Effector memory CD8-positive, alpha-beta T cell (primary cell): Measurements from ENCODE around the gene NUCB2.

Experiments
- ATAC-seq: fragments of 150-1000 bp; cut with Tn5 transposase; replicated peaks from 2 replicates; pipeline ENCODE4 v1.10.0; 2021; ENCODE audit warnings: mild to moderate bottlenecking, moderate library complexity
- DNase-seq, 3 experiments: peaks; one replicate each; pipeline ENCODE4 v3.0.0; 2021
- H3K27ac Mint-ChIP-seq, 2 donors: one replicate each; pipeline ENCODE4 v1.8.0; 2022; ENCODE audit warnings: mild to moderate bottlenecking in 2 of 2, mixed read lengths in 2 of 2, moderate library complexity in 2 of 2
- H3K27me3 Mint-ChIP-seq, 2 donors: one replicate each; pipeline ENCODE4 v1.8.0; 2022; ENCODE audit warnings: mixed read lengths in 2 of 2
- H3K36me3 Mint-ChIP-seq: one replicate; pipeline ENCODE4 v1.8.0; 2022; ENCODE audit warnings: mild to moderate bottlenecking, moderate library complexity, mixed read lengths; ENCODE audit not compliant: insufficient read depth
- H3K4me1 Mint-ChIP-seq, 2 donors: one replicate each; pipeline ENCODE4 v1.8.0; 2022; ENCODE audit warnings: low read depth in 2 of 2, mixed read lengths in 2 of 2
- H3K4me3 Mint-ChIP-seq, 2 donors: one replicate each; pipeline ENCODE4 v1.8.0; 2022; ENCODE audit warnings: mild to moderate bottlenecking in 2 of 2, mixed read lengths in 2 of 2, moderate library complexity in 2 of 2
- H3K9me3 Mint-ChIP-seq, 2 donors: one replicate each; pipeline ENCODE4 v1.8.0; 2022; ENCODE audit warnings: mixed read lengths in 2 of 2

Gene NUCB2

GRCh38 chr11:17328871-17329494, 52.4 kb downstream of the NUCB2 start:
- H3K36me3 Mint-ChIP-seq: peaks cover 30% of the 10 kb centered on the region
- no peak for ATAC-seq

DNA sequence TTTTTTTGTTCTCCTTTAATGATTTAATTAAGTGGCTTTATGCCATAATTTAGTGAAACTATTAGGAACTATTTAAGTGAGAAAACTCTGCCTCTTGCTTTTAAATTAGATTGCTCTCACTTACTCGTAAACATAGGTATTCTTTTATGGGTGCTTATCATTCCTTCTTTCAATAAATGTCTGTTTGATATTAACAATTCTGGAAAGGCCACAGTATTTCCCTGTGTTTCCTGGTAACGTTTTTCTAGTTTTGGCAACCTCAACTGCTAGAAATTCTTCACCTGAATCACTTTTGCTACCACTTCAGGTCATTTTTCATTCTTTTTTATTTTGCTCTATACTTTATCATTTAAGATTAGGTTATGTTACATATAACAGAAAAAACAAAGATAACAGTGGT, 55.1 kb downstream of the NUCB2 start:
- H3K4me3 Mint-ChIP-seq: no peak overlapping the region
- H3K27ac Mint-ChIP-seq: no peak overlapping the region

More at GRCh38 chr11:17328871-17329494, 52.4 kb downstream of the NUCB2 start:
- Mint-ChIP-seq H3K4me3 (no peak overlapping the region), H3K4me1 (peaks cover 5 to 15% of the 10 kb centered on the region in 2 donors), H3K27me3 (no peaks in the 10 kb centered on the region), H3K9me3 (no peaks in the 10 kb centered on the region), H3K27ac (peak overlapping the region in 1 of 2 donors; percentile 69)
- no peak for DNase-seq

GRCh38 chr11:17333799-17334586, 57.5 kb downstream of the NUCB2 start:
- no peak overlapping the region for H3K4me3 Mint-ChIP-seq
- peaks cover 17% of the 10 kb centered on the region for H3K36me3 Mint-ChIP-seq
- H3K27me3 Mint-ChIP-seq: no peaks in the 10 kb centered on the region
- no peaks in the 10 kb centered on the region for H3K9me3 Mint-ChIP-seq
- H3K27ac Mint-ChIP-seq: peak overlapping the region; percentile 69 to 77
- DNase-seq: peak; percentile 8 to 26 (median 10)
- ATAC-seq: peak; percentile 99
- H3K4me1 Mint-ChIP-seq: peaks cover 6 to 16% of the 10 kb centered on the region in 2 donors

More for the DNA sequence above, 55.1 kb downstream of the NUCB2 start:
- Mint-ChIP-seq H3K9me3 (no peaks in the 10 kb centered on the region), H3K4me1 (peaks cover 6 to 20% of the 10 kb centered on the region in 2 donors), H3K27me3 (no peaks in the 10 kb centered on the region), H3K36me3 (peaks cover 17% of the 10 kb centered on the region)
- ATAC-seq: no peak
- no peak for DNase-seq

DNA sequence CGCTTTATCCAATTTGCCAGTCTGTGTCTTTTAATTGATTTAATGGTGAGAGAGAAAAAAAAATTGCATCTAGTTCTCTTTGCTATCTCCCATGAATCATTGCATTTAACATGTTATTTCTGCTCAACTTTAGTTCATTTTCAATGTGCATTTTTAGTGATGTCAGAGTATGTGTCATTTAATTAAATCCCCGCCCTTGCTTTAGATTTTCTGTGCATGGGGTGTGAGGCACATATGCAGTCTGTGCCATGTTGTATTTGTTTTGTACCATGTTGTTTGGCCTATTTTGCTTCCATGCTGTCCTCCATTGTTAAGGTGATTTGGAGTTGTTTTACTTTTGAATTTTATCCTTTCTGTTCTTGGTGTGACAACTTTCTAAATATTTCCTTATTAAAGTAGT, 66.7 kb downstream of the NUCB2 start:
- no peaks in the 10 kb centered on the region for H3K9me3 Mint-ChIP-seq
- H3K4me3 Mint-ChIP-seq: no peak overlapping the region
- no peak overlapping the region for H3K27ac Mint-ChIP-seq
- peaks cover 0 to 4% of the 10 kb centered on the region in 2 donors for H3K4me1 Mint-ChIP-seq
- no peak for ATAC-seq
- H3K36me3 Mint-ChIP-seq: no peaks in the 10 kb centered on the region
- DNase-seq: no peak
- no peaks in the 10 kb centered on the region for H3K27me3 Mint-ChIP-seq

- Mint-ChIP-seq H3K4me1 (peaks cover 0 to 4% of the 10 kb centered on the region in 2 donors), H3K9me3 (no peaks in the 10 kb centered on the region), H3K4me3 (no peak overlapping the region), H3K27me3 (no peaks in the 10 kb centered on the region), H3K27ac (no peak overlapping the region), H3K36me3 (no peaks in the 10 kb centered on the region)
- no peak for DNase-seq
- ATAC-seq: no peak
Measured at GRCh38 chr11:17343907-17344306, 67.4 kb downstream of the NUCB2 start.

DNA sequence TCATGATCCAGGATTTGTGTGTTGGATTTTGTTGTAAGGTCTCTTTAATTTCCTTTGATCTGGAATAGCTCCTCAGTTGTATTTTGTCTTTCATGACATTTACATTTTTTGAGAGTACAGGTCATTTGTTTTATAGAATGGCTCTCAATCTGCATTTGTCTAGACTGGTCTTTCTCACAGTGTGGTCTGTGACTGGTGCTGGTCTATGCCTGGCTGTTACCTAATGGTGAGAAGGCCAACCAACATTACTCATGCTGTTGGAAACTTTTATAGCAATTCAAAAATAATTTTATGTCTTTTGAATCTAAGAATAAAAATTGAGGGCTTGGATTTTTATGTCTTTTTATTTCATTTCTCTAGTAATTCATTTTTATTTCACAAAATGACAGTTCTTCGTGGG, 71.1 kb downstream of the NUCB2 start:
- peaks cover 12 to 14% of the 10 kb centered on the region in 2 donors for H3K4me1 Mint-ChIP-seq
- H3K9me3 Mint-ChIP-seq: no peaks in the 10 kb centered on the region
- no peak overlapping the region for H3K4me3 Mint-ChIP-seq
- peaks cover 11% of the 10 kb centered on the region for H3K36me3 Mint-ChIP-seq
- H3K27ac Mint-ChIP-seq: no peak overlapping the region
- DNase-seq (no peak), ATAC-seq (no peak)
- no peaks in the 10 kb centered on the region for H3K27me3 Mint-ChIP-seq

DNA sequence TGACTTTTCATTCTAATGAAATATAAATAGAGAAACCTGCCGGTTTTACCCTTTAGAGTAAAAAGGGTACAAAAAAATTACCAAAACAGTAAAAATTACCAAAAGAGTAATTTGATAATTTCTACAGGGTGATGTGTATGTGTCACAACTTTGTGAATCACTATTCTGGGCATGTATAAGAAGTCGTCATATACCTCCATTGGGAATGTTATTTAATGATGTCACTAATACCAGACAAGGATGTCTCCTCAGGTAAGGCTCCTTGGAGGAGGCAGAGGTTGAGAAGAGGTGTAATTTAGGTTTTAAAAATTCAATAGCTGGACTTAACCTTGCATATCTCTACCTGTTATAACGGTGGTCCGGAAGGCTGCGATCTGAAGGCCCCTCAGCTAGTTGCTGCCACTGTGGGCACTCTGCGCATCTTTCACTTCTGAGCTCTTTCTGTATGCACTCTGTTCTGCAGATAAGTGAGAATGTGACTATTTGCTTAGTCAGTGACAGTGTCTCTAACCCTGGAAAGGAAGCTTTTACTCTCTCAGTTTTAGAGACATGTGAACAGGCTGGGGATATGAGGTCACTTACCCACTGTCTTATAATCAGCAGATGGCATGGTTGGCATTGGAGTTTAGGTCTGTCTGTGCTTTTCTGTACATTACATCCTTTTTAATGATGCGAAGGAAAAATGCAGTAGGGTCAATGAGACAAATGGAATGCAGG, 74.1 kb downstream of the NUCB2 start:
- H3K9me3 Mint-ChIP-seq: no peaks in the 10 kb centered on the region
- DNase-seq (no peak), ATAC-seq (no peak)
- H3K36me3 Mint-ChIP-seq: peaks cover 26% of the 10 kb centered on the region
- peaks cover 23 to 31% of the 10 kb centered on the region in 2 donors for H3K4me1 Mint-ChIP-seq
- H3K27ac Mint-ChIP-seq: peak overlapping the region; percentile 93 to 95
- no peaks in the 10 kb centered on the region for H3K27me3 Mint-ChIP-seq
- peak overlapping the region; percentile 93 to 95 for H3K4me3 Mint-ChIP-seq

- peaks cover 23 to 31% of the 10 kb centered on the region in 2 donors for H3K4me1 Mint-ChIP-seq
- ATAC-seq (no peak), DNase-seq (no peak)
- peaks cover 26% of the 10 kb centered on the region for H3K36me3 Mint-ChIP-seq
- no peaks in the 10 kb centered on the region for H3K9me3 Mint-ChIP-seq
- peak overlapping the region; percentile 93 to 95 for H3K27ac Mint-ChIP-seq
- H3K27me3 Mint-ChIP-seq: no peaks in the 10 kb centered on the region
- peak overlapping the region; percentile 93 to 95 for H3K4me3 Mint-ChIP-seq
Measured at GRCh38 chr11:17351172-17351509, 74.6 kb downstream of the NUCB2 start.

DNA sequence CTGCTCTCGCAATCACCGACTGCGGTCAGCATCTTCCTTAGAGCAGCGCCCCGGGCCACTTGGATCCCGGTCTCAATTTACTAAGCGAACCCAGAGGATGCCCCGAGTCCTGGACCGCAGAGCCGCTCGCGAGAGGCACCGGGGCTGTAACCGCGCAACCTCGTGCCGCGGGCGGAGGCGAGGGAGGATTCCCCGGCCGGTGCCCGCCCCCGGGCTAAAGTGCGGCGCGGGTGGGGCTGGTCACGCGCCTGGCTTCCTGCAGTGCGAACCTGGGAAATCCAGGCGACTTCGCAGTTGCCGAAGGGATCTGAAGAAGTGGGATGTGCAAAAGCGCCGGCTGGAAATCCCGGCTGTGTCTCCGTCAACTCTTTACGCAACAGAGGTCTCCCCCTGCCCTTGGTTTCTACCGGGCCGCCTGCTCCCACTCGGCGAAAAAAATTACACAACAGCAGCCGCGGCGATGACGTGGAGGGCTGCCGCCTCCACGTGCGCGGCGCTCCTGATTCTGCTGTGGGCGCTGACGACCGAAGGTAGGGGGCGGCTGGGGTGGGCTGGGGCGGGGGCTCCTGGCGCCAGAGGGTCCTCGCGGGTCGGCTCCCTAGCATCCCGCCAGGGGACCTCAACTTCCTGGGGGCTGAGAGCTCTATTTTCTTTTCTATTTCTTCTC, 75.1 kb downstream of the NUCB2 start, which contains the start of gene NCR3LG1:
Gene NCR3LG1 (plus strand): TSS at position 291 of the 667 bp plus-strand sequence. CDS start 170 bp downstream, at position 461.
- H3K4me1 Mint-ChIP-seq: peaks cover 23 to 31% of the 10 kb centered on the region in 2 donors
- no peaks in the 10 kb centered on the region for H3K9me3 Mint-ChIP-seq
- H3K27me3 Mint-ChIP-seq: no peaks in the 10 kb centered on the region
- H3K4me3 Mint-ChIP-seq: peak within 1 kb of the TSS; percentile 93 to 95
- DNase-seq (peak; percentile 61 to 63 (median 62)), ATAC-seq (peak; percentile 74)
- H3K27ac Mint-ChIP-seq: peak within 1 kb of the TSS; percentile 93 to 95
- H3K36me3 Mint-ChIP-seq: peaks cover 26% of the 10 kb centered on the region

- Mint-ChIP-seq H3K4me1 (peaks cover 23 to 31% of the 10 kb centered on the region in 2 donors), H3K9me3 (no peaks in the 10 kb centered on the region), H3K27ac (peak overlapping the region; percentile 93 to 95), H3K4me3 (peak overlapping the region; percentile 93 to 95), H3K27me3 (no peaks in the 10 kb centered on the region), H3K36me3 (peaks cover 26% of the 10 kb centered on the region)
- ATAC-seq: peak; percentile 40
- DNase-seq: peak; percentile 22 to 33 (median 31)
Measured at GRCh38 chr11:17352950-17353820, 76.6 kb downstream of the NUCB2 start.

GRCh38 chr11:17353821-17354600, 77.5 kb downstream of the NUCB2 start:
- peak overlapping the region; percentile 93 to 95 for H3K27ac Mint-ChIP-seq
- ATAC-seq (no peak), DNase-seq (no peak)
- H3K27me3 Mint-ChIP-seq: no peaks in the 10 kb centered on the region
- H3K4me3 Mint-ChIP-seq: peak overlapping the region; percentile 93 to 95
- H3K36me3 Mint-ChIP-seq: peaks cover 26% of the 10 kb centered on the region
- H3K9me3 Mint-ChIP-seq: no peaks in the 10 kb centered on the region
- H3K4me1 Mint-ChIP-seq: peaks cover 23 to 31% of the 10 kb centered on the region in 2 donors

GRCh38 chr11:17354601-17354991, 78.1 kb downstream of the NUCB2 start:
- DNase-seq: peak; percentile 65 to 70 (median 68)
- Mint-ChIP-seq H3K4me1 (peaks cover 23 to 31% of the 10 kb centered on the region in 2 donors), H3K36me3 (peaks cover 26% of the 10 kb centered on the region), H3K27ac (peak overlapping the region; percentile 81 to 95), H3K4me3 (peak overlapping the region; percentile 93 to 95), H3K27me3 (no peaks in the 10 kb centered on the region), H3K9me3 (no peaks in the 10 kb centered on the region)
- peak; percentile 18 for ATAC-seq
